ENCODE measurements around the gene TAOK1.

GRCh38 chr17:29595943-29596774 lies 206.0 kb downstream of the TAOK1 start:
- no peak for TF ChIP-seq CTCF (IDR thresholded peaks at IDR 0.05; ENCODE audit: low read depth, low read length, poor library complexity, severe bottlenecking)
- no peak for TF ChIP-seq EZH2phosphoT487 (IDR thresholded peaks at IDR 0.05; ENCODE audit: borderline replicate concordance, low read length)
